Fibroblast of villous mesenchyme (primary cell): ENCODE results near the gene TTC7B. TPM values are rescaled to one million over a fixed set of nuclear protein-coding genes. Genes with fewer than 3 reads are reported as not detected.
A peak's percentile ranks its signal among the peaks of the same experiment; 100 is the strongest.
"Not testable (repeated sequence)": the region's sequence is repeated elsewhere in the genome, so short reads cannot be mapped to it uniquely, and the experiment has no call there.

ENCODE experiments used
- DNase-seq: peaks from one replicate; pipeline ENCODE4 v3.0.0-alpha.2; 2010; ENCODE audit warnings: low read depth
- H3K4me3 ChIP-seq: 2 replicates; pipeline ENCODE4 v1.5.1; 2011; ENCODE audit warnings: low read depth, mild to moderate bottlenecking, low read length
- CTCF ChIP-seq: IDR thresholded peaks from 2 replicates; pipeline ENCODE4 v1.5.1; 2012; ENCODE audit warnings: low read depth, mild to moderate bottlenecking, low read length; ENCODE audit not compliant: insufficient read depth
- total RNA-seq: library from RNA; depleted of rRNA; stranded (reverse); fragments of >200 nt; gene quantifications from 2 replicates; pipeline ENCODE4 v1.2.3, GENCODE V29; 2012

Gene TTC7B
- total RNA-seq, 1 donor: 16.8 TPM

- H3K4me3 ChIP-seq: no peak overlapping the region
- no peak for DNase-seq
- TF ChIP-seq CTCF: no peak
Observed at GRCh38 chr14:90839889-90840266, 23.6 kb upstream of the TTC7B start.

DNA sequence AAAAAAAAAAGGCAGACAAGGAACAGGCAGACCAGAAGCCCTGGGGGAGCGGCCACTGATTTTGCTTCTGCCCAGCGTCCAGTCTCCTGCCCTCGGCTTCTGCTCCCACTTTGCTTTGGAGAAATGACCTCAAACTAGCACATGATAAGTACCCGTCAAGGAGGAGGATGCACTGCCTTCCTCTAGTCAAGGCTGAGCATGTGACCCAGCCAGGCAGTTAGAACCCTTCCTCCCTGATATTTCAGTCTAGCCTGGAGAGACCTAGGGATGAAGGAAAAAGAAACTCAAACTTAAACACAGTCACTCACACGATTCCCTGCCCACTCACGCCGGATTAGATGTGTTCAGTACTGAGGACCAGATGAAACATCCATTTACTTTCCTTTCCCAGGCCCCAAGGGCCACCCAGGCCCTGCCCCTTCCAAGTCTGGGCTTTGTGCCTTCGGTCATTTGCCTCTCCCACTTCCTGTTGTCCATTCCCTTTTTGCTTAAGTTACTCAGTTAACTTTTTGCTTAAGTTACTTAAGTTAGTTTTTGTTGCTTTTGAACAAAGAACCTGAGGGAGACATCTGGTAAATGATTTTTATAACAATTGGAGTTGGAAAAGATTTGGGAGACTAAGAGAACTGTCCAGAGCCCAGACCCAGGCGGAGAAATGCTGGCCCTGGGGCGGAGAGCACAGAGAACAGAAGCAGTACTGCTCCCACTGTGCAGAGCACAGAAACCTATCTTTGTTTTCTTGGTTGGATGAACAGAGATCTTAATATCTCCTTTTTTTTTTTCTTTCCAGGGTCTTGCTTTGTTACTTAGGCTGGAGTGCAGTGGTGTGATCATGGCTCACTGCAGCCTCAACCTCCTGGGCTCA, 23.0 kb upstream of the TTC7B start:
- no peak overlapping the region for H3K4me3 ChIP-seq
- TF ChIP-seq CTCF: no peak
- DNase-seq: peak; percentile 78

DNA sequence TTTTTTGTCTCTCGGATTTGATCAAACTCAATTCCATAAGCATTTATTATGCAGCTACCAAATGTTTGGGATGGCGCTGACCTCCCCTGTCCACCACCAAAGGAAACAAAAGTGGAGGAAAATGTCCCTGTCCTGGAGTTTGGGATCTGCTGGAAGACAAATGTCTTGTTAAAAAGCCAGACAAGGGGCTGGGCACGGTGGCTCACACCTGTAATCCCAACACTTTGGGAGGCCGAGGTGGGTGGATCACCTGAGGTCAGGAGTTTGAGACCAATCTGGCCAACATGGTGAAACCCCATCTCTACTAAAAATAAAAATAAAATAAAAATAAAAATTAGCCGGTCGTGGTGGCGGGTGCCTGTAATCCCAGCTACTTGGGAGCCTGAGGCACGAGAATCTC, 22.3 kb upstream of the TTC7B start:
- not testable (repeated sequence) for H3K4me3 ChIP-seq, DNase-seq

GRCh38 chr14:90837355-90837754, 21.1 kb upstream of the TTC7B start:
- no peak for TF ChIP-seq CTCF
- DNase-seq: no peak

DNA sequence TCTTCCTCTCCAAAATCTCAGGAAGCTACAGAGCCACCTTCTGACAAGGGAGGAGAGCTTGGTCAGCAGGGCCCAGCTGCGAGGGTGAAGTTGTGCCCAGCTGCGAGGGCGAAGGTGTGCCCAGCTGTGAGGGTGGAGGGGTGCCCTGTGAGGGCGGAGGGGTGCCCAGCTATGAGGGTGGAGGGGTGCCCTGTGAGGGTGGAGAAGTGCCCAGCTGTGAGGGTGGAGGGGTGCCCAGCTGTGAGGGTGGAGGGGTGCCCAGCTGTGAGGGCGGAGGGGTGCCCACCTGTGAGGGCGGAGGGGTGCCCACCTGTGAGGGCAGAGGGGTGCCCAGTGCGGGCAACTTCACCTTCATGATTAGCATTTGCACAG, 20.4 kb upstream of the TTC7B start:
- no peak overlapping the region for H3K4me3 ChIP-seq
- TF ChIP-seq CTCF: no peak
- DNase-seq: no peak

More at GRCh38 chr14:90837355-90837754, 21.1 kb upstream of the TTC7B start:
- no peak overlapping the region for H3K4me3 ChIP-seq

DNA sequence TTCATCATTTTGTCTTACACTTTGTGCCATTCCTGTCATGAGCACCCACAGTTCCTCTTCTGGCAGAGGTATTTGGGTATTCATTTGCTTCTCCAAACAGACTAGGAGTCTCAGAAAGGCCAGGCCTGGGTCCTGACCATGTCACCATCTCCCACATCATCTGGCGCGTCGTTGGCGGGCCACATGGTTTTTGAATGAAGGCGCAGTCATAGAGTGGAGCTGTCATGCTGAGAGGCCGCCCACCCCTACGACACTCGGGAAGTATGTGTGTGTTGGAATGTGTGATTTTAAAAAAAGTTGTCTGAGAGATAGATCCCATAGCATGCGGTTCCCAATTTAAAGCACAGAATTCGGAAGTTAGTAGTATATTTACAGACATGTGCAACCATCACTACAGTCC, 15.6 kb upstream of the TTC7B start:
- DNase-seq: no peak
- TF ChIP-seq CTCF: no peak
- no peak overlapping the region for H3K4me3 ChIP-seq

DNA sequence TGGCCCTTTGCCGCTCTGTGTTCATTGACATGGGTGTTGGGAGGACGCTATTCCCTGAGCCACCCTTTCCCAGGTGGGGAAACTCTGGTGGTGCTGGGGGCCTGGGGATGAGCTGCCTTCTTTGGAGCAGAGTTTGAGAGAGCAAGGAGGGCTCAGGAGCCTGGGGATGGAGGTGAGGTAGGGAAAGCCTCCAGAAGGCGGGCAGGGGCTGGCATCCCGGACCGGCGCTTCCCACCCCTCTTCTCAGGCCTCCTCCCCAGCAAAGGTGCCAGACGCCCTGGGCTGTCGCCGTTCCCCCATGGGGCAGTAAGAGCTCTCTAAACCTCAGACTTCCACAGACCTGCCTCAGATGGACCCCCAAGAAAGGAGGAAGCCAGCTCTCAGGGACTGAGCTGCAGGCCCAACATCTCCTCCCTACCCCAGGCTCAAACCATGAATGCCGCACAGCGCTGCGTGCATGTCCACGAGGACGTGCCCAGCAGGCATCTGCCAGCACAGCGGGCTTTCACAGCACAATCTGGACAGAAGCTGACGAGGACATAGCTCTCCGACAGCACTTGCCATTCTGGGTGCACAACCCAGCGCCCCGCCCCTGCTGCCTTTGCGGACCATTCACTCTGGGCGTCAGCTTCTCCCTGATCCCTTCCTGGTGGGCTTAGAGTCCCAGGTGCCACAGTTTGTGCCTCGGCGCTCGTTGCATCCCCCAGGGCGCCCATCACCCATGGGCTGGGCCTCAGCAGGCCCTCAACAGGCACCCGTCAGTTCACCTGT, 14.9 kb upstream of the TTC7B start:
- no peak for TF ChIP-seq CTCF
- DNase-seq: no peak
- H3K4me3 ChIP-seq: no peak overlapping the region
